IPS DF 4.7 (cell line): ENCODE results near the gene PRR15L.
"Not testable (repeated sequence)": the region's sequence is repeated elsewhere in the genome, so short reads cannot be mapped to it uniquely, and the experiment has no call there.

Experiments used
- DNase-seq: peaks from one replicate; pipeline ENCODE4 v3.0.0-alpha.2; 2013; ENCODE audit warnings: low spot score; ENCODE audit errors: extremely low read depth

The PRR15L gene, protein sequence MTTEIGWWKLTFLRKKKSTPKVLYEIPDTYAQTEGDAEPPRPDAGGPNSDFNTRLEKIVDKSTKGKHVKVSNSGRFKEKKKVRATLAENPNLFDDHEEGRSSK

DNA sequence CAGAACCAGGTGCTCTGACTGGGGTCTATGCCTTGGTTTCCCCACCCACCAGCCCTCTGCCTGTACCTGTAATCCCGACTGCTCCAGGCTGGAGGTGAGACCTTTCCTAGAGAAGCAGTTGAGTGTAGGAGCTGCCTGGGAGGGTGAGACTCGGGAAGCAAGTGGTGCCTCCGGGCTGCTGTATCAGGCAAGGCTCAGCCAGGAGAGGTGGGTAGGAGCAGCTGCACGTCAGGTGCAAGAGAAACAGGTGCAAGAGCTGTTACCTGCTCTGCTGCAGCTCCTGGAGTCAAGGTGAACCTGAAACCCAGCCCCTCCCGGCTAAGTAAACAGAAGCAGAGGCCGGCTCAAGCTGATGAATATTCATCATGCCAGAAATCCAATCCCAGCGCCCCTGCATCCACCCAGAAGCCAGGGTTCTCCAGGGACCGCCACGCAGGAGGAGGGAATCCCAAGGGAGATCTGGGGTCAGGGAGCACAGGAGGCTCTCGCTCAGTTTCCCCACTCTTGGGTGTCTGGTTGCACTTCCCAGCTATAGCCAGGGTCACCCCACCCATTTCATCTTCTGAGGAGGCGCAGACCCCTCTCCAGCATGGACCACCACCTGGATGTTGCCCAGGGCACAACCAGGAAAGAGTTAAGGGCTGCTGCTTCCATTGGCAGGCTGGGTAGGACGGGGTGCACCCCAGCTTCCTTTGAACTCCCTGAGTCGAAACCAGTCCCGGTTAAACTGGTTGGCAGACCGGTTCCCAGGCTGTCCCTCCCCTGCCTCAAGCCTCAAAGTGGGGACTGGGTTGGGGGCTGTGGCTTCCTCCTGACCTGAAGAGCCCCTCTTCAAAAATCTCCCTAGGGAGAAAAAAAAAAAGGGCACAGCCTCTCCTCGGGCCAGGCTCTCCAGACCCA, at the start of gene PRR15L:
PRR15L (minus strand) TSS at position 293 of the 900 bp plus-strand sequence. CDS start 4,649 bp downstream, outside the sequence.
- no peak for DNase-seq

DNA sequence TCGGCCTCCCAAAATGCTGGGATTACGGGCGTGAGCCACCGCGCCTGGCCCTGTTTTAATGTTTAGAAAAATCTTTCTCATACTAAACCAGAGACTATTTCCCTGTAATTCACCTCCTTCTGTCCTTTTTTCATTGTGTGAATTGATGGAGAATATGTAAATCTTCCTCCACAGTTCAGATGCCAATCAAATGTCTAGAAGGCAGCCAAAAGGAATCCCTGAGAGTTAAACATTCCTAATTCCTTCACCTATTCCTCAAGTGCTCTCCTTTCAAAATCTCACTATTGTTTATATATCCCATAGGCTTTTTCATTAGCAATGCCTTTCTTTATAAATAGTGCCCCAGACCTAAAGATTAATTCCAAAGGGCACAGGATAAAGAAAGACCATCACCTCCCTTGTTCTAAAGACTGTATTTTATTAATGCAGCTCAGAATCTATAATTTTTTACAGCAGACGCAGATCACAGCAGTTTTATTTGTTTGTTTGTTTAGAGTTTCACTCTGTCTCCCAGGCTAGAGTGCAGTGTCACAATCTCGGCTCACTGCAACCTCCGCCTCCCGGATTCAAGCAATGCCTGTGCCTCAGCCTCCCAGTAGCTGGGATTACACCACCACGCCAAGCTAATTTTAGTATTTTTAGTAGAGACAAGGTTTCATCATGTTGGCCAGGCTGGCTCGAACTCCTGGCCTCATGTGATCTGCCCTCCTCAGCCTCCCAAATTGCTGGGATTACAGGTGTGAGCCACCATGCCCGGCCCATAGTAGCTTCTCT, 49.4 kb upstream of the PRR15L start:
- DNase-seq: no peak

GRCh38 chr17:48004983-48005382, 47.3 kb upstream of the PRR15L start:
- DNase-seq: no peak

GRCh38 chr17:48003417-48004151, 45.9 kb upstream of the PRR15L start:
- DNase-seq: no peak

GRCh38 chr17:48002916-48003416, 45.3 kb upstream of the PRR15L start:
- no peak for DNase-seq

GRCh38 chr17:48002266-48002915, 44.7 kb upstream of the PRR15L start:
- no peak for DNase-seq

- not testable (repeated sequence) for DNase-seq
Measured at GRCh38 chr17:48001657-48002056, 44.0 kb upstream of the PRR15L start.

DNA sequence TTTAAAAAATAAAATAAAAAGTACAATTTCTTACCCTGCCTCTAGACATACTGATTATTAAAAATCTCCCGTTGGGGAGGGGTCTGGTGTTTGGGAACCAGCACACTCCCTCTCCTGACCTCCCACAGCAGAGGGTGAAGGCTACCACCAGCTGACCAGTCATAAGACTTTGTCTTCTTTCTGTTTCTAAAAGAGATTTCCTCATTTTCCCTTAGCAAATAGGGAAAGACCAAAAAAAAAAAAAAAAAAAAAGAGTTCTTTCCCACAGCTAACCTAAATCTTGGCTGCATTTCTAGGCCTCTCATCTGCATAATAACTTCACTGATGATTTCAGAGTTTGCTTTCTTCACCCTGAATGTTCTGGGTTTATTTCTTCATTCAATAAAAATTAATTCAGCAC, 43.5 kb upstream of the PRR15L start:
- no peak for DNase-seq

DNA sequence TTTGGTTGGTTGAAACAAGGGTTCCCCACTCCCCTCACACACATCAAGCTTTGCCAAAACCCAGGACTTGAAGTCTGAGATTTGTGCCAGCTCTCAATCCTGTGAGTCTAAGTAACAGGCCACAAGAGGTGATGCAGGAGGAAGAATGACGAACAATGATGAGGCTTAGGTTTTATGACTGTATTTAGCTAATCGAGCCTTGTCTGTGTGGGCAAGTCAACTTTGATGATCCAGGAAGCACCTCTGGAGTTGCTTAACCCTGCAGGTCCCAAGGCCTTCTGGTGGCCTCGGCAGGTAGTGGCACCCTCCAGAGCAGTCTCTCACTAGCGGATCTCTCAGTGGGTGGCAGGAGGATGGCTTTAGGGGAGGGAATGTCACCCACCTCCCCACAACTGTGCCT, 41.9 kb upstream of the PRR15L start:
- DNase-seq: no peak

DNA sequence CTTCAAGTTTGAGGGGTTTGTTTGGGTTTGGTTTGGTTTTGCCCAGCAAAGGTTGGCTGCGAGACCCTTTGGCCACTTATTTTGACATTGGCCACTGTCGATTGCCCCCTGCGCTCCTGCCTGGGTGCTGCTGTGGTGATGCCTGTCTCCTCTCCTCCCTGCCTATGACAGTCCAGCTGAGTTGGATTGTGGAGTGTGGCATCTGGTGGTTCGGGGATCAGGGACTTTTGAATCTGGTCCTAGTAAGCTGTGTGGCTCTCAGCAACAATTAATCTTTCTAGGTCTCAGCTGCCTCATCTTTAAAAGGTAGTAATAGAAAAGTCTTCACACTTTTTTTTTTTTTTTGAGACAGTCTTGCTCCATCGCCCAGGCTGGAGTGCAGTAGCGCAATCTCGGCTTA, 40.4 kb upstream of the PRR15L start:
- no peak for DNase-seq

DNA sequence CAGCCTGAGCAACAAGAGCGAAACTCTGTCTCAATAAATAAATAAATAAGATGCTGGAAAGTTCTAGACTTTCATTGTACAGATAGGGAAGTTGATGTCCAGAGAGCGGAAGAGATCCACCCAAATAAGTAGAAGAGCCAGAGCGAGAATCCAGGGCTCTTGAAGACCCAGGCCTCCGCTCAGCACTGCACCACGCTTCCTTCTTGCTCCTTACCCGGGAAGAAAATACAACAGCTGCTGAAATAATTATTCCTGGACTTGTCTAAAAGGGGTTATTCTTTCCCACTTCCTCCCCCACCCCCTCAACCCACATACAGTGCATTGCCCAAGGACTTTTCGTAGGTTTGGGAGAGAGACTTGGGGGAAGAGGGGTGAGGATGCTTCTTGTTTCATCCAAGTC, 39.9 kb upstream of the PRR15L start:
- no peak for DNase-seq

- DNase-seq: no peak
Measured at GRCh38 chr17:47996201-47996600, 38.5 kb upstream of the PRR15L start.

DNA sequence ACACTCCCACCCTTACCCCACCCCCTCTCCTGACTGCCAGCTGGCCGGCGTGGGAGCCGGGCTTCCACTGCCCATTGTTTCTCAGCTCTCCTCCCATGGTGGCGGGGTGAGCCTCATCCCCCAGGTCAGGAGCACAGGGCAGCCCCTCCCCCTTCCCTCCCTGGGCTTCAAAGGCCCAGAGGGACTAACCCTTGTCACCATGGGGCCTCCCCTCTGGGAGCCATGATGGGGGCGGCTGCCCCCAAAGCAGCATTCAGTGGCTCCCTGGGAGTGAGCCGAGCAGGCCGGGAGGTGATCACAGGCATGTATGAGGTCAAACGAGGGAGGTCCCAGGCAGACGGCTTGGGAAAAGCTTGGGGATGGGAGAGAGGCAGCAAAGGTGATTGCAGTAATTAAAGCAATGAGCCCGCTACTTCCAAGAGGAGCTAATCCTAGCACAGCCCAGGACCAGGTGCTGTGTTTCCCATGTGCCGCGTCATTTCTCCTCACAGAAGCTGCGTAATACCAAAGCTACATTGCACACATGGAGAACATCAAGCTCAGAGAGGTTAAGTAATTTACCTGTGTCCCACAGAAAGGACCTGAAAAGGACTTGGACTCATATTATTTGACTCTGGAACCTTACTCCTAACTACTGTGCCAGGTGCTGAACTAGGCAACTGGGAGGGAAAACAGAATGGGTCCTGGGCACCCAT, 37.7 kb upstream of the PRR15L start:
- DNase-seq: no peak

DNA sequence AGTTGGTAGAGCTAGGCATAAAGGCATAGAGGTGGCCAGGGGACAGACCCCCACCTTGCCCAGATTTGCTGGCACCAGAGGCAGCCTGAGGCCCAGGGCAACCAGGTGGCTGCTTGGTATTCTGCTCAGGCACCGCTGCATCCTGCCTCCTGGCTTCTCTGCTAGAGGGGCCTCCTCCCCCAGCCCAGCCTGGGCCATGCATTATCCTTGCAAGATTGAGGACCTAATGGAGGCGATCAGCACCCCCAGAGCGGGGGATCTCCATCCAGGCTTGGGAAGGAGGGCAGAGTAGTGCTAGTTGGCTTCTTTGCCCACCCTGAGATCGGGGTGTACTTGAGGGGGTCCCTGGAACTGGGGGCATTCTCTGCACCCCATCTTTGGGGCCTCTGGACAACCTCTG, 37.0 kb upstream of the PRR15L start:
- DNase-seq: no peak

DNA sequence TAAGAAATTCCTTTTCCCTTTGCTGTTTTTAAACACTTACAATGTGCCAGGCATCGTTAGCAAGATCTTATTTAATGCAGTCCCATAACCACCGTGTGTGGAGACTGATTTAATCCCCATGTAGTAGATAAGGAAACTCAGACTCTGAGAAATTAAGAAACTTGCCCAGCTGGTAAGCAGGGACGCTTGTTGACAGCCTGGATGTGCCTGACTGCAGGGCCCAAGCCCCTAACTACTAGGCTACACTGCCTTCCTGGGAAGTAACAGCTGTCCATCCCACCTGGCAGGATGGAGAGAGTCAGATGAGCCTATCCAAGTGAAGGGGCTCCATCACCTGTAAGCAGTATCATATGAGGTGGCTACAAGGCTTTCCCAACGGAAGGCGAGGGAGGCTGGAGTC, 36.3 kb upstream of the PRR15L start:
- no peak for DNase-seq

DNA sequence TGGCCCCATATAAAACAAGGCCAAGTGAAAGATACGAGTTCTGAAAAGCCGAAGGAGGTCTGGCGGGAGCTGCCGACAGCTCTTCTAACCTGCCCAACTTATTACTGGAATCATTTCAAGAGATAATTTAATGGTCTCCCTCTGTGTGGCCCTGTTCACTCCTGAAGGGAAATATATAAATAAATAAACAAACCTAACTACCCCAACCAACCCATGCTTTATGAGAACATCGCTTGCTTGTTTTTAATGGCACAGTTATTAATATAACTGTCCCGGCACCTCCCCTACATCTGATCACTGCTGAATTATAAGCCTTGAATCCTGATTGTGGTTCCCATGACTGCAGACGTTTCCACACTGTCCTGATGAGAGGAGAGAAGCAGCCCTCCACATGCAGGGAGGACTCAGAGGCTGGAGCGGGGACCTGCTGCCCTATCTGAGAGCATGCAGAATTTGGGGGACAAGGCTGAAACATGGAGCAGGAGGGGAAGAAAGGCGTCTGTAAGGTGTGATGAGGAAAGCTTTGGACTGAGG, 35.4 kb upstream of the PRR15L start:
- DNase-seq: no peak

- DNase-seq: no peak
Measured at GRCh38 chr17:47992216-47992615, 34.5 kb upstream of the PRR15L start.

- no peak for DNase-seq
Measured at GRCh38 chr17:47990962-47991731, 33.5 kb upstream of the PRR15L start.

- DNase-seq: no peak
Measured at GRCh38 chr17:47989700-47990099, 32.0 kb upstream of the PRR15L start.
